Endothelial cell of umbilical vein (primary cell): ENCODE results near the gene LAMTOR4. TPM values are rescaled to one million over a fixed set of nuclear protein-coding genes. Genes with fewer than 3 reads are reported as not detected.

Experiments used
- BruUV-seq: library from RNA; stranded (reverse); fragments of 400-500 nt; replicated peaks from 2 replicates; lab custom pipeline; 2021; lab: Mats Ljungman, UMichigan
- CTCF ChIA-PET: fragments of 300-600, 350-600 bp; sonication (Branson Sonifier 250); formaldehyde crosslinking; loops from one replicate; lab custom pipeline; 2021; ENCODE audit warnings: antibody characterized with exemption, inconsistent platforms; lab: Charles Lee
- POLR2A ChIA-PET: fragments of 300-600, 350-600 bp; sonication (Branson Sonifier 250); formaldehyde crosslinking; loops from one replicate; lab custom pipeline; 2021; ENCODE audit warnings: antibody characterized with exemption, inconsistent platforms; lab: Charles Lee
- DNase-seq: peaks from one replicate; pipeline ENCODE4 v3.0.0-alpha.2; 2011; ENCODE audit warnings: low read depth, low spot score
- FAIRE-seq: peaks from 2 replicates; lab custom pipeline; 2011; peaks lifted over from hg19 to GRCh38; lab: Jason Lieb, UNC
- H2AFZ ChIP-seq: 2 replicates; pipeline ENCODE4 v1.6.0; 2012; ENCODE audit warnings: low read depth, low read length, control low read depth, inconsistent platforms
- H3K27ac ChIP-seq: 2 replicates; pipeline ENCODE4 v1.5.1; 2011; ENCODE audit warnings: low read depth, mild to moderate bottlenecking, control low read depth, low read length, moderate library complexity; ENCODE audit not compliant: insufficient read depth
- H3K27me3 ChIP-seq, 2 experiments: 2 replicates each; pipeline versions ENCODE4 v1.6.0 to v1.6.1; 2011; ENCODE audit warnings: low read length in 2 of 2, mixed read lengths in 1 of 2; ENCODE audit not compliant: control insufficient read depth in 2 of 2, insufficient read depth in 2 of 2
- H3K36me3 ChIP-seq, 2 experiments: 2 replicates in 1 of 2; 3 replicates in 1 of 2; pipeline ENCODE4 v1.5.1; 2011; ENCODE audit warnings: low read length in 2 of 2, mild to moderate bottlenecking in 1 of 2, moderate library complexity in 1 of 2; ENCODE audit not compliant: control insufficient read depth in 2 of 2, insufficient read depth in 2 of 2; ENCODE audit errors: extremely low read depth in 1 of 2
- H3K4me1 ChIP-seq: 3 replicates; pipeline ENCODE4 v1.5.1; 2011; ENCODE audit warnings: mild to moderate bottlenecking, low read length; ENCODE audit not compliant: control insufficient read depth, insufficient read depth; ENCODE audit errors: extremely low read depth
- H3K4me2 ChIP-seq: 2 replicates; pipeline ENCODE4 v1.6.1; 2011; ENCODE audit warnings: low read length, control low read depth, mixed read lengths; ENCODE audit not compliant: insufficient read depth
- H3K4me3 ChIP-seq, 3 experiments: fragments of 200-600 bp in 1 of 3; sonication (generic), shearing (Covaris generic) in 1 of 3; replicated peaks in 1 of 3; 2 replicates each; pipeline ENCODE4 v1.5.1; 2011 to 2016; ENCODE audit warnings: control low read depth in 3 of 3, low read length in 3 of 3, mild to moderate bottlenecking in 2 of 3, inconsistent platforms in 1 of 3, low read depth in 1 of 3, moderate library complexity in 1 of 3; ENCODE audit not compliant: insufficient read depth in 1 of 3
- H3K79me2 ChIP-seq: 2 replicates; pipeline ENCODE4 v1.6.0; 2012; ENCODE audit warnings: low read length, inconsistent platforms; ENCODE audit not compliant: control insufficient read depth, insufficient read depth
- H3K9ac ChIP-seq: replicated peaks from 2 replicates; pipeline ENCODE3; 2011; ENCODE audit warnings: low read length, control low read depth; ENCODE audit not compliant: insufficient read depth; ENCODE audit errors: extremely low read depth
- H3K9me1 ChIP-seq: replicated peaks from 3 replicates; pipeline ENCODE4 v1.6.0; 2011; ENCODE audit warnings: mild to moderate bottlenecking, low read length; ENCODE audit not compliant: control insufficient read depth, insufficient read depth; ENCODE audit errors: extremely low read depth
- H3K9me3 ChIP-seq: replicated peaks from 2 replicates; pipeline ENCODE4 v1.5.1; 2012; ENCODE audit warnings: low read length, inconsistent platforms; ENCODE audit not compliant: control insufficient read depth, insufficient read depth
- H4K20me1 ChIP-seq: replicated peaks from 2 replicates; pipeline ENCODE3; 2011; ENCODE audit warnings: mild to moderate bottlenecking, low read length; ENCODE audit not compliant: control insufficient read depth, insufficient read depth; ENCODE audit errors: extremely low read depth
- EZH2 ChIP-seq: IDR thresholded peaks from 2 replicates; pipeline ENCODE4 v1.6.1; 2012; ENCODE audit warnings: borderline replicate concordance, low read depth, mild to moderate bottlenecking, moderate library complexity, low read length, inconsistent platforms; ENCODE audit not compliant: severe bottlenecking
- FOS ChIP-seq: IDR thresholded peaks from 2 replicates; pipeline ENCODE4 v1.6.1; 2011; ENCODE audit warnings: mild to moderate bottlenecking, low read length, moderate library complexity, borderline replicate concordance; ENCODE audit not compliant: insufficient read depth
- GATA2 ChIP-seq: IDR thresholded peaks from 2 replicates; pipeline ENCODE4 v1.7.0; 2011; ENCODE audit warnings: low read depth, mild to moderate bottlenecking, moderate library complexity, mixed read lengths, low read length; ENCODE audit not compliant: insufficient read length, insufficient read depth
- JUN ChIP-seq: IDR thresholded peaks from 2 replicates; pipeline ENCODE4 v1.6.1; 2011; ENCODE audit warnings: borderline replicate concordance, low read depth; ENCODE audit not compliant: insufficient read length, insufficient read depth
- MYC ChIP-seq: IDR thresholded peaks from one replicate; pipeline ENCODE4 v1.6.1; 2011; ENCODE audit warnings: mild to moderate bottlenecking, low read depth, low read length
- POLR2A ChIP-seq: IDR thresholded peaks from 2 replicates; pipeline ENCODE4 v1.6.1; 2012; ENCODE audit warnings: low read depth, mild to moderate bottlenecking, control low read depth, low read length
- POLR2AphosphoS5 ChIP-seq: IDR thresholded peaks from 2 replicates; pipeline ENCODE4 v1.6.1; 2012; ENCODE audit warnings: low read depth, mild to moderate bottlenecking, control low read depth, low read length, moderate library complexity; ENCODE audit not compliant: insufficient read depth
- dilution Hi-C: fragments of 300-500 bp; cut with MboI; formaldehyde crosslinking; loops from one replicate; pipeline ENCODE4 v1.15.0; 2019; ENCODE audit warnings: low sequenced_read_pairs; ENCODE audit not compliant: extremely low pct_ligation_motif_present
- intact Hi-C: fragments of 100-400 bp; cut with micrococcal nuclease; formaldehyde crosslinking; loops from one replicate; pipeline ENCODE4 v1.10.0; 2022
- polyA plus RNA-seq, 4 experiments: library from polyadenylated mRNA; depleted of rRNA in 3 of 4; stranded (reverse) in 3 of 4; unstranded in 1 of 4; fragments of >200 nt; gene quantifications; 2 replicates each; pipeline versions ENCODE4 v1.2.1 to v1.2.3, GENCODE V29; 2011 to 2012; ENCODE audit warnings: missing spikeins in 1 of 4
- total RNA-seq: library from RNA; stranded (reverse); gene quantifications from 2 replicates; pipeline ENCODE4 v1.2.3, GENCODE V29; 2021
- TF ChIP-seq, protein P1 (sequence below): IDR thresholded peaks from 2 replicates; pipeline ENCODE4 v1.6.1; 2011; ENCODE audit not compliant: insufficient read depth, insufficient read length
- TF ChIP-seq, protein P2 (sequence below), 2 donors: IDR thresholded peaks; 1 replicate in 1 of 2; 2 replicates in 1 of 2; pipeline ENCODE4 v1.5.1; 2011; ENCODE audit warnings: low read length in 2 of 2, mild to moderate bottlenecking in 2 of 2, moderate library complexity in 2 of 2, control low read depth in 1 of 2, inconsistent platforms in 1 of 2, low read depth in 1 of 2; ENCODE audit not compliant: insufficient read depth in 1 of 2; ENCODE audit errors: extremely low read depth in 1 of 2

LAMTOR4 gene
- total and polyA plus RNA-seq, 2 donors (not counting 3 experiments of a cell fraction or from before 2014, with no cell fraction given): 139 to 520 TPM

DNA sequence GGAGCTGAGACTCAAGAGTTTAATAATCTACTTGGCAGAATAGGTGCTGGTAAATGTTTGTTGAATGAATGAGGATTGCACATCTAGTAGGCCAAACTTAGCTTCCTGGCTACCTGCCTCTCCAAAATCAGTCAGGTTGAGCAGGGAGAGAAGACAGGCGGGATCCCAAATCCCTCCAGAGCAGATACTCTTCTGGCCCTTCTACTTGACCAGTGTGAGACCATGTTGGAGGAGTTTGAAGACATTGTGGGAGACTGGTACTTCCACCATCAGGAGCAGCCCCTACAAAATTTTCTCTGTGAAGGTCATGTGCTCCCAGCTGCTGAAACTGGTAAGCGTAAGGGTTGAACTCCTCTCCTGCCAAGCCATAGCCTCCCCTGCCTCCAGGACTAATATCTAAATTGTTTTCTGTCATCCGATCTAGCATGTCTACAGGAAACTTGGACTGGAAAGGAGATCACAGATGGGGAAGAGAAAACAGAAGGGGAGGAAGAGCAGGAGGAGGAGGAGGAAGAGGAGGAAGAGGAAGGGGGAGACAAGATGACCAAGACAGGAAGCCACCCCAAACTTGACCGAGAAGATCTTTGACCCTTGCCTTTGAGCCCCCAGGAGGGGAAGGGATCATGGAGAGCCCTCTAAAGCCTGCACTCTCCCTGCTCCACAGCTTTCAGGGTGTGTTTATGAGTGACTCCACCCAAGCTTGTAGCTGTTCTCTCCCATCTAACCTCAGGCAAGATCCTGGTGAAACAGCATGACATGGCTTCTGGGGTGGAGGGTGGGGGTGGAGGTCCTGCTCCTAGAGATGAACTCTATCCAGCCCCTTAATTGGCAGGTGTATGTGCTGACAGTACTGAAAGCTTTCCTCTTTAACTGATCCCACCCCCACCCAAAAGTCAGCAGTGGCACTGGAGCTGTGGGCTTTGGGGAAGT is 24.2 kb upstream of the LAMTOR4 start:
- no peak overlapping the region for H3K9ac ChIP-seq
- H3K4me2 ChIP-seq: no peak overlapping the region
- H3K4me1 ChIP-seq: peaks cover 18% of the 10 kb centered on the region
- no peaks in the 10 kb centered on the region for H3K27me3 ChIP-seq
- no peak overlapping the region for H2AFZ ChIP-seq
- H3K9me3 ChIP-seq: no peaks in the 10 kb centered on the region
- no TSS peak for BruUV-seq
- intact Hi-C loops: loop anchor here (5.0 kb wide), 1 partner anchor 132 kb away; no protein-coding TSS in a partner anchor
- peaks cover 2% of the 10 kb centered on the region for H3K79me2 ChIP-seq
- H3K9me1 ChIP-seq: no peaks in the 10 kb centered on the region
- H4K20me1 ChIP-seq: no peaks in the 10 kb centered on the region
- dilution Hi-C loops: no loop called here
- peaks cover 0 to 2% of the 10 kb centered on the region in 2 experiments for H3K36me3 ChIP-seq
- ChIA-PET CTCF (interaction anchor here (1.1 kb wide), 1 partner anchor 131 kb away, joined by 3 read pairs; no protein-coding TSS in a partner anchor), POLR2A (no interaction called here)
- TF ChIP-seq MYC (no peak), POLR2A (no peak), FOS (no peak), EZH2 (no peak), JUN (no peak), GATA2 (no peak), POLR2AphosphoS5 (no peak)
- TF ChIP-seq, protein P1, sequence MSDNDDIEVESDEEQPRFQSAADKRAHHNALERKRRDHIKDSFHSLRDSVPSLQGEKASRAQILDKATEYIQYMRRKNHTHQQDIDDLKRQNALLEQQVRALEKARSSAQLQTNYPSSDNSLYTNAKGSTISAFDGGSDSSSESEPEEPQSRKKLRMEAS: no peak
- TF ChIP-seq, protein P2, sequence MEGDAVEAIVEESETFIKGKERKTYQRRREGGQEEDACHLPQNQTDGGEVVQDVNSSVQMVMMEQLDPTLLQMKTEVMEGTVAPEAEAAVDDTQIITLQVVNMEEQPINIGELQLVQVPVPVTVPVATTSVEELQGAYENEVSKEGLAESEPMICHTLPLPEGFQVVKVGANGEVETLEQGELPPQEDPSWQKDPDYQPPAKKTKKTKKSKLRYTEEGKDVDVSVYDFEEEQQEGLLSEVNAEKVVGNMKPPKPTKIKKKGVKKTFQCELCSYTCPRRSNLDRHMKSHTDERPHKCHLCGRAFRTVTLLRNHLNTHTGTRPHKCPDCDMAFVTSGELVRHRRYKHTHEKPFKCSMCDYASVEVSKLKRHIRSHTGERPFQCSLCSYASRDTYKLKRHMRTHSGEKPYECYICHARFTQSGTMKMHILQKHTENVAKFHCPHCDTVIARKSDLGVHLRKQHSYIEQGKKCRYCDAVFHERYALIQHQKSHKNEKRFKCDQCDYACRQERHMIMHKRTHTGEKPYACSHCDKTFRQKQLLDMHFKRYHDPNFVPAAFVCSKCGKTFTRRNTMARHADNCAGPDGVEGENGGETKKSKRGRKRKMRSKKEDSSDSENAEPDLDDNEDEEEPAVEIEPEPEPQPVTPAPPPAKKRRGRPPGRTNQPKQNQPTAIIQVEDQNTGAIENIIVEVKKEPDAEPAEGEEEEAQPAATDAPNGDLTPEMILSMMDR (IDR thresholded peaks at IDR 0.05; ENCODE audit: extremely low read depth in 1 of 2, insufficient read depth in 1 of 2, low read depth in 1 of 2, low read length in 2 of 2): no peak
- H3K27ac ChIP-seq: no peak overlapping the region
- no peak for DNase-seq
- no peak overlapping the region for H3K4me3 ChIP-seq
- no peak for FAIRE-seq
